NCI-H2196 treated with DMSO at 0.1 percent for 48 hours (cell line): ENCODE data around the gene SUMO2.
"Not testable (repeated sequence)": the region's sequence is repeated elsewhere in the genome, so short reads cannot be mapped to it uniquely, and the experiment has no call there.

Experiments
- DNase-seq: peaks from one replicate; lab custom pipeline; 2025; ENCODE audit not compliant: unreplicated experiment; lab: John Stamatoyannopoulos, UW

SUMO2 gene

GRCh38 chr17:75182569-75183436, at the start of gene SUMO2:
SUMO2 (minus strand) TSS chr17:75182959; CDS start chr17:75182834, 125 bp downstream.
- peak; percentile 71 for DNase-seq

DNA sequence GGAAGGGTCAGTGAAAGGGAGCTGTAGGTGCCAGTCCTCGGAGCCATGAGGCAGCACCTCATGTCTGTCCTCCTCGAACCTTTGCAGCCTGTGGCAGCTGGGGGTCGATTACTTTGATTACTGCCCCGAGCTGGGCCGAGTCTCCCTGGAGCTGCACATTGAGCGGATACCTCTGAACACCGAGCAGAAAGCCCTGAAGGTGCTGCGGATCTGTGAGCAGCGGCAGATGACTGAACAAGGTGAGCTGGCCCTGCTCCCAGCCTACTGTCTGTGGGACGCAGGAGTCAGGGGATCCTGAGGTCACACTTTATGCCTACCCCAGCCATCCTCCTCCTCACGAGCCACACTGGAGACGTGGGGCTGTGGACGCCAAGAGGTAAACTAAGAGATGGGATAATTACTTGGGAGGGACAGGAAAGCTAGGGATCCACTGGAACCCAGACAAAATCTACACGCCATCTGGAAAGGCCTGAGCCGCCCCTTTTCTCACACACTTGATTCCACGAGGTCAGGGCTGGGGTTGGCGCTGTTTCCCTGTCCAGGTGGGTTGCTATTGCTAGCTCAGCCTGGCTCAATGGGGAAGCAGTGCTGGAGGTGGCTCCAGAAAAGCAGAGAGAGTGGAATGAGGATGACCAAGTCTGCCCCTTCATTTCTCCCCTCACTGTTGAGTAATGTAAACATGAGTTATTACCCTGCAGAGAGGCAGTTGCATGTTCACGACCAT, 49.1 kb upstream of the SUMO2 start:
- no peak for DNase-seq

DNA sequence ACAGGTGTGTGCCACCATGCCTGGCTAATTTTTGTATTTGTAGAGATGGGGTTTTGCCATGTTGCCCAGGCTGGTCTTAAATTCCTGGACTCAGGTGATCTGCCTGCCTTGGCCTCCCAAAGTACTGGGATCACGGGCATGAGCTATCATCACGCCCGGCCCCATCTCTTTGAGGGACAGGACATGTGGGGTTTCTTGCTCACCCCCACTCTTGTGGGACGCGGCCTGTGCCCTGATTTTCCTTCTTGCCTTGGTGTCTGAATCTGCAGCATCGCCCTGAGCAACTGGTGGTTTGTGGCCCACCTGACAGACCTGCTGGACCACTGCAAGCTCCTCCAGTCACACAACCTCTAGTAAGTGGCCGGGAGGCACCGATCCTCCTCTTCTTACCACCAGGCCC, 48.3 kb upstream of the SUMO2 start:
- DNase-seq, result no peak

DNA sequence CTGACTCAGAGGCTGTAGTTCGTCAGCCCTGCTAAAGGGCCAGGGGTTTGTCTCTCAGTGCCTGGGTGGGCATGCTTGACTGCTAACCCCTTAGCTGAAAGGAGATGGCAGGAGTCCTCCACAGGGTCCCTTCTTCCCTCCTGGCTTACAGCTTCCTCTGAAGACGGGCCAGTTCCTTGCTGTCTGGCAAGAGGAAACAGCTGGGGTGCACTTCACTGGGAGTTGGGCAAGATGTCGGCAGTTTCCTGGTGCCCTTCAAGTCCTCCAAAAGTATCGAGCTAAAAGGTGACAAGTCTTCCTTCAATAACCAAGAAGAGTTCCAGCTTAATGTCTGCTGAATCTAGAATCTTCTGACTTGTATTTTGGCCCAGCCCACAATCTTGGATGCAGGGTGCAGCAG, 46.1 kb upstream of the SUMO2 start:
- DNase-seq, result no peak

DNA sequence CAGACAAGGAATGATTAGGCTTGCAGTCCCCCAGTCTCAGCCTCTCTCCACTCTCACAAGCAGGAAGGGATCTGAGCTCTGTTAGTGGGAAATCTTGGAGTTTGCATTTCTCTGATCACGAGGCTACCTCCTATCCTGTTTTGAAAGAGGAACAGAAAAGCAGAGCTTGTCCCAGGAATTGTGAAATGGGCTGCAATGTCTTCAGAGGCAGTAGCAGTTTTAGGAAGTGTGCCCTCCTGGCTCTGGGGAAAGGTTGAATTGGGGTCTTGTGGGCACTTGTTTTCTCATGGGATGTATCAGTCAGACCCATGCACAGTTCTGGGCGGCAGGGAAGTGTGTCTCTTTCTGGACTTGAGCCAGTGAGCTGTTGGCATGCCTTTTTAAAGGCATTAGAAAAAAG, 45.5 kb upstream of the SUMO2 start:
- DNase-seq, result no peak

DNA sequence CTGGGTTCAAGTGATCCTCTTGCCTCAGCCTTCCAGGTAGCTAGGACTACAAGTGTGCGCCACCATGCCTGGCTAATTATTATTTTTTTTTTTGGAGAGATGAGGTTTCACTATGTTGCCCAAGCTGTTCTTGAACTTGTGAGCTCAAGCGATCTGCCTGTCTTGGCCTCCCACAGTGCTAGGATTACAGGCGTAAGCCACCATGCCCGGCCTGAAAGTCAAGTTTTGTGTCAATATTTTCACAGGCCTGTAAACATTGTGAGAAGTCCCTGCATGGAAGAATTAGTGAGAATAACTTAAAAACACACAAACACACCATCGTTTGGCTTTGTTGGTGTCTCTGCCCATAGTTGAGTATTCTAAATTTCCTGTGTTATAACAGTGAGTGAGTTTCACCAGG, 45.0 kb upstream of the SUMO2 start:
- DNase-seq, result no peak

GRCh38 chr17:75225016-75225415, 42.3 kb upstream of the SUMO2 start:
- no peak for DNase-seq

DNA sequence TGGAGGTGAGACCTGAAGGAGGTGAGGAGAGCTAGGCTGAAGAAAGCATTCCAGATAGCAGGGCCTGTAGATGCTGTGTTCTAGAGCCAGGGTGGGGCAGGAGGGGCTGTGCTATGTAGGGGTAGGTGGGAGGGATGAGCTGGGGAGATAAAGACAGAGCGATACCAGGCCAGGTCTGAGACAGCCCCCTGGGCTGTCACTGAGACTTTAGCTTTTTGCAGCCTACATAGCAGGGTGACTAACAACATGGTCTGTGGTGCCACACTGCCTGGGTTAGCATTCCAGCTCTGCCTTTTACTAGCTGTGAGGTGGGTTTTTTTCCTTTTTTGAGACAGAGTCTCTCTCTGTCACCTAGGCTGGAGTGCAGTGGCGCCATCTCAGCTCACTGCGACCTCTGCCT, 37.1 kb upstream of the SUMO2 start:
- DNase-seq, result no peak

DNA sequence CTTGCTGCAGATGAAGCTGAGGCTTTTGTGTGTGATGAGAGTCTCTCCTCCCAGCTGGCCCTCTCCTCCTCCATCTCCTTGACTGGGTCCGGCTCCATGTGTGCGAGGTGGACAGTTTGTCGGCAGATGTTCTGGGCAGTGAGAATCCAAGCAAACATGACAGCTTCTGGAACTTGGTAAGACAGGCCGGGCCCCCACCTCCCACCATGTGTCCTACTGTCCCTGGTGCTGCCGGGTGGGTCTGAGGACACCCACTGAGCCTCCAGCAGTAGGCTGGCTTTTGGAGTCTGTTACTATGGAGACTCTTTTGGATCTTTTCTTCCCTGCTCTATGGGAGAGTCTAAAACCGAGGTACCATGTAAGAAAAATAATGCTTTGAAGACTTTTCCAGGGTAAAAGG, 35.4 kb upstream of the SUMO2 start:
- DNase-seq, result no peak

DNA sequence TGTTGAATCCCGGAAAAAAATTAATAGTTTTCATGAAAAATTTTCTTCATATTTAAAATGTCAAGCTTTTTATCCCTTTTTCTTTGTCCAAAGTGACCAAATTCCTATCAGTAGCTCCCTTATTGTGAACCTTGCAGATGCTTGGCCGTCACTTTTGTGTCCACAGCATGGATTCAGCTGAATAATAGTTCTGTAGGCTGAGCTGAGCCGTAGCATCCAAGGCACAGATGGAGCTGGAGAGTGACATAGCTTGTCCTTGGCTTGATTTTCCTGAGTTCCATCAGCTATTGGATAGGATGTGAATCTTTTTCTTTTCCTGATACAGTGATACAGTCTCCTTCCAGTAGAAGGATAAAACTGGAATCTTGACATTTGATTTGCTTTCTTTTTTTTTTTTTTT, 26.3 kb upstream of the SUMO2 start:
- DNase-seq, result no peak

GRCh38 chr17:75208161-75208560, 25.4 kb upstream of the SUMO2 start:
- DNase-seq, result no peak

- DNase-seq, result no peak
Measured at GRCh38 chr17:75207760-75208159, 25.0 kb upstream of the SUMO2 start.

- not testable (repeated sequence) for DNase-seq
Measured at GRCh38 chr17:75207050-75207407, 24.3 kb upstream of the SUMO2 start.

DNA sequence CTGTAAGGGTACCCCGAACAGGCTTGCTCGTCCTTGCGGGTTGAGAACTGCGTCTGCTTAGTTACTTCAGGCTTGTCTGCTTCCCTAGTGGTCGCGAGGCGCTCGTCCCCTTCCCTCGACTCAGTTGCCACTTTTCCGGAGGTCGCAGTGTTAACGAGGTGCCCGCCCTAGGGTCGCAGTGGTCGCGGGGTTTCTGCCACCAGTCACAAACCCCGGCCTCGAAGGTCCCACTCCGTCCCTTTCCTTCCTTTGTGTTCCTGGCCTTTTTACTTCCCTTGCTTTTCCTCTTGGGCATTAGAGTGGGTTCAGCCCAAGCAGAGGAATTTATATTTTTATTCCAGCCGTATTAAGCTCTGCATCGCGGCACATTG, 23.0 kb upstream of the SUMO2 start:
- DNase-seq, result no peak

DNA sequence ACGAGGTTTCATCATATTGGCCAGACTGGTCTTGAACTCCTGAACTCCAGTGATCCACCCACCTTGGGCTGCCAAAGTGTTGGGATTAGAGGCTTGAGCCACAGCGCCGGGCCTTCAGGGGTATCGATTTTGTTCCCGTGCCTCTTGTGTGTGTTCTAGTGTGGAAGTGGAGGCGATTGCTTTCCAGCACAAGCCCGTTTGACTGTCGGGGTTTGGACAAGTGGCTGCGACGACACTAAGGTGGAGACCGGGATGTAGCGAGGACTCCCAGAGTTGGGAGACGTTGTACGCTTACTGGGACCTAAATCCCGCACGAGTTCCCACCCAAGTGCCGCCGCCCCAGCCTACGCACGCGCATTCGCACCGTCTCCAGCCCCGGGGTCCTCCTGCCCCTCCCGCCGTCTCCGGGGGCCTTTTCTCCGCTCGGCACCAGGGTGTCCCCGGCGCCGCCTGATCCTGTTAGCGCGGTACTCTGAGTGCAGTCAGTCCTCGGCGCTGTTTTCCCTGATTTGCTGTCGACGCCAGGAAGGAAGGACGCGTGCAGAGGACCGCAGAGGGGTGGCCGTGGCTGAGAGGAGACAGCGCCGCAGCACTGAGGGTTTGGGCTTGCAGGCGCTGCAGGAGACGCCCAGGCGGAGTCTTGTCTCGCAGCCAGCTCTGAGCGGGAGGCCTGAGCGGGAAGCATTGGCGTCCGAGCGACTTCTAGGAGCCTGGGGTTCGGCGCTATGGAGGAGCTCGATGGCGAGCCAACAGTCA, 22.5 kb upstream of the SUMO2 start, which contains the start of gene NUP85:
TSS of gene NUP85 (plus strand) at position 643 of the 756 bp plus-strand sequence. CDS start at position 726, 83 bp downstream.
- DNase-seq, result peak; percentile 91

- DNase-seq, result no peak
Measured at GRCh38 chr17:75199886-75200618, 17.3 kb upstream of the SUMO2 start.

DNA sequence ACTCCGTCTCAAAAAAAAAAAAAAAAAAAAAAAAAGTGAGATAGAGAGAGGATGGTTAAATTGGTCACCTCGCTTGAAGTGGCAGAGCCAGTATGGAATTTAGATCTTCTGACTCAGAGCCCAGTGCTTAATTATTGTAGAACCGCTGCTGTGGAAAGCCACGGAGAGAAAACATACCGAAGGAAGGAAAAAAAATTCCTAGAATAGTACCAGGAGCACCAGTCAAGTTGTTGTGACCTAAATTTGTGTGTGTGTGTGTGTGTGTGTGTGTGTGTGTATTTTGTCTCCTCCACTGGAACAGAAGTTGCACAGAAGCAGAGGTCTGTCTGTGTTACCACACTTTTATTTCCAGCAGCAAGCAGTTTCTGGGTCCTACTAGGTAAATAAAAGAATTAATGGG, 12.1 kb upstream of the SUMO2 start:
- no peak for DNase-seq

DNA sequence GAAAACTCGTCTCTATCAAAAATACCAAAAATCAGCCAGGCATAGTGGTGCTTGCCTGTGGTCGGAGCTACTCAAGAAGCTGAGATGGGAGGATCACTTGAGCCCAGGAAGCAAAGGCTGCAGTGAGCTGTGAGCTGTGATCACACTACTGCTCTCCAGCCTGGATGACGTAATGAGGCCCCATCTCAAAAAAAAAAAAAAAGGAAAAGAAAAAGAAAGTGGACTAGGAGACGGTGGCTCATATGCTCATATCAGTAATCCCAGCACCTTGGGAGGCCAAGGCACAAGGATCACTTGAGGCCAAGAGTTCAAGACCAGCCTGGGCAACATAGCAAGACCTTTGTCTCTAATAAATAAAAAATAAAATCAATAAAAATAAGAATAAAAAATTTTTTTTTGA, 8.8 kb upstream of the SUMO2 start:
- DNase-seq, result no peak

GRCh38 chr17:75188614-75189013, 5.9 kb upstream of the SUMO2 start:
- no peak for DNase-seq

- DNase-seq, result no peak
Measured at GRCh38 chr17:75183999-75184884, 1.5 kb upstream of the SUMO2 start.
